Measurements from ENCODE around the gene PET117.
A peak's percentile ranks its signal among the peaks of the same experiment; 100 is the strongest.
"Not testable (repeated sequence)": the region's sequence is repeated elsewhere in the genome, so short reads cannot be mapped to it uniquely, and the experiment has no call there.

The PET117 gene

GRCh38 chr20:18093388-18093787, 44.3 kb upstream of the PET117 start:
- TF ChIP-seq POLR2A (IDR thresholded peaks at IDR 0.05; ENCODE audit: extremely low read depth, insufficient read length) (no peak), MYC (IDR thresholded peaks at IDR 0.05; ENCODE audit: low read depth, low read length) (no peak)
- TF ChIP-seq, protein P1, sequence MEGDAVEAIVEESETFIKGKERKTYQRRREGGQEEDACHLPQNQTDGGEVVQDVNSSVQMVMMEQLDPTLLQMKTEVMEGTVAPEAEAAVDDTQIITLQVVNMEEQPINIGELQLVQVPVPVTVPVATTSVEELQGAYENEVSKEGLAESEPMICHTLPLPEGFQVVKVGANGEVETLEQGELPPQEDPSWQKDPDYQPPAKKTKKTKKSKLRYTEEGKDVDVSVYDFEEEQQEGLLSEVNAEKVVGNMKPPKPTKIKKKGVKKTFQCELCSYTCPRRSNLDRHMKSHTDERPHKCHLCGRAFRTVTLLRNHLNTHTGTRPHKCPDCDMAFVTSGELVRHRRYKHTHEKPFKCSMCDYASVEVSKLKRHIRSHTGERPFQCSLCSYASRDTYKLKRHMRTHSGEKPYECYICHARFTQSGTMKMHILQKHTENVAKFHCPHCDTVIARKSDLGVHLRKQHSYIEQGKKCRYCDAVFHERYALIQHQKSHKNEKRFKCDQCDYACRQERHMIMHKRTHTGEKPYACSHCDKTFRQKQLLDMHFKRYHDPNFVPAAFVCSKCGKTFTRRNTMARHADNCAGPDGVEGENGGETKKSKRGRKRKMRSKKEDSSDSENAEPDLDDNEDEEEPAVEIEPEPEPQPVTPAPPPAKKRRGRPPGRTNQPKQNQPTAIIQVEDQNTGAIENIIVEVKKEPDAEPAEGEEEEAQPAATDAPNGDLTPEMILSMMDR (IDR thresholded peaks at IDR 0.05; ENCODE audit: low read depth, low read length) = no peak
- TF ChIP-seq, protein P2, sequence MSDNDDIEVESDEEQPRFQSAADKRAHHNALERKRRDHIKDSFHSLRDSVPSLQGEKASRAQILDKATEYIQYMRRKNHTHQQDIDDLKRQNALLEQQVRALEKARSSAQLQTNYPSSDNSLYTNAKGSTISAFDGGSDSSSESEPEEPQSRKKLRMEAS (IDR thresholded peaks at IDR 0.05; ENCODE audit: low read depth, low read length) = no peak
- DNase-seq (ENCODE audit: low read depth) = no peak
- no peak overlapping the region for H3K4me3 ChIP-seq (ENCODE audit: low read depth, low read length)

DNA sequence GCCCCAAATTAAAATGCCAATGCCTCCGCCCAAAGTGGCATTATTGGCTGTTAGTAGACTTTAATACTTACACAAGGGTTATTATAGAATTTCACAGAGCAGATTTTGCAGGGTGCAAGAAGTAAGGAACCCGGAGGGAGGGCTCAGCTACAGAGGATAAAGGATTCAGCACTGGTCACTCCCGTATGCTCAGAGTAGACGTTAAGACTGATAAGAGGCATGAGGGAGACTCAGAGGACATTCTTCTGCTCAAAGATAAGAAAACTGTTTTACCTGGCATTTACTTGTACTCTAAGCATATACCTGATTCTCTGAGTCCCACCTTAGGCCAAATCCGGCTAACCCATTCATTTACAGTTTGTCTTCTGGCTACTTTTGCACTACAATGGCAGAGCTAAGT, 43.5 kb upstream of the PET117 start:
- no peak for DNase-seq (ENCODE audit: low read depth)
- TF ChIP-seq MYC (IDR thresholded peaks at IDR 0.05; ENCODE audit: low read depth, low read length) (no peak), POLR2A (IDR thresholded peaks at IDR 0.05; ENCODE audit: extremely low read depth, insufficient read length) (no peak)
- TF ChIP-seq, protein P1 (IDR thresholded peaks at IDR 0.05; ENCODE audit: low read depth, low read length) = no peak
- TF ChIP-seq, protein P2 (IDR thresholded peaks at IDR 0.05; ENCODE audit: low read depth, low read length) = no peak
- H3K4me3 ChIP-seq (ENCODE audit: low read depth, low read length) = no peak overlapping the region

DNA sequence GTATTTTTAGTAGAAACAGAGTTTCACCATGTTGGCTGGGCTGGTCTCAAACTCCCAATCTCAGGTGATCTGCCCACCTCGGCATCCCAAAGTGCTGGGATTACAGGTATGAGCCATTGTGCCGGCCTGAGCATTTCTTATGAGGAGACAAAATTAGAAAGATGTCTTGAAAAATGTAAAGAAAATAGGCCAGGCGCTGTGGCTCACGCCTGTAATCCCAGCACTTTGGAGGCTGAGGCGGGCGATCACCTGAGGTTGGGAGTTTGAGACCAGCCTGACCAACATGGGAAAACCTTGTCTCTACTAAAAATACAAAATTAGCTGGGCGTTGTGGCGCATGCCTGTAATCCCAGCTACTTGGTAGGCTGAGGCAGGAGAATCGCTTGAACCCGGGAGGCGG, 37.1 kb upstream of the PET117 start:
- not testable (repeated sequence) for DNase-seq (ENCODE audit: low read depth); H3K4me3 ChIP-seq (ENCODE audit: low read depth, low read length)

- TF ChIP-seq, protein P1 (IDR thresholded peaks at IDR 0.05; ENCODE audit: low read depth, low read length) = no peak
- no peak for DNase-seq (ENCODE audit: low read depth)
- no peak overlapping the region for H3K4me3 ChIP-seq (ENCODE audit: low read depth, low read length)
Measured at GRCh38 chr20:18101125-18101810, 36.4 kb upstream of the PET117 start.

DNA sequence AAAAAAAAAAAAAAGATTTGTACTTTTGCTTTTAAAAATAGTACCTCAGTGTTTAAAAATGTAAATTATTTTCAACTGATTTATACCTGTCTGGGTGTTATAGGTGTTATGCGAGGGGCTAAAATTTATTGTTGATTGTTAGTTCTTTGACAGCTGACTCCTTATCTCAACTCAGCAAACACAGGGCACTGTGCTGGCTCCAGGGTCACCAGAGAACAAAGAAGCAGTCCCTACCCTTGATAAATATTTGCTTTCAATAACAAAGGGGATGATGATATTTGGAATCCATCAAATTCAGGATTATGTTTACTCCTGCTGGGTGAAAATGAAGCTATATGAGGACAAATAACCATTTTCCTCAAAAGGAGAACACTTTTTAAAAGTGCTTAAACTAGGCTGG, 34.2 kb upstream of the PET117 start:
- DNase-seq (ENCODE audit: low read depth) = no peak
- TF ChIP-seq POLR2A (IDR thresholded peaks at IDR 0.05; ENCODE audit: extremely low read depth, insufficient read length) (no peak), MYC (IDR thresholded peaks at IDR 0.05; ENCODE audit: low read depth, low read length) (no peak)
- TF ChIP-seq, protein P1 (IDR thresholded peaks at IDR 0.05; ENCODE audit: low read depth, low read length) = no peak
- TF ChIP-seq, protein P2 (IDR thresholded peaks at IDR 0.05; ENCODE audit: low read depth, low read length) = no peak
- no peak overlapping the region for H3K4me3 ChIP-seq (ENCODE audit: low read depth, low read length)

- TF ChIP-seq, protein P2 (IDR thresholded peaks at IDR 0.05; ENCODE audit: low read depth, low read length) = no peak
- no peak for TF ChIP-seq POLR2A (IDR thresholded peaks at IDR 0.05; ENCODE audit: extremely low read depth, insufficient read length)
- DNase-seq (ENCODE audit: low read depth) = no peak
- H3K4me3 ChIP-seq (ENCODE audit: low read depth, low read length) = no peak overlapping the region
Measured at GRCh38 chr20:18108326-18108725, 29.3 kb upstream of the PET117 start.

- DNase-seq (ENCODE audit: low read depth) = peak; percentile 24
- H3K4me3 ChIP-seq (ENCODE audit: low read depth, low read length) = not testable (repeated sequence)
Measured at GRCh38 chr20:18128574-18128973, 9.1 kb upstream of the PET117 start.

All from NB4 (cell line).